Measurements from ENCODE around the gene APBB3.
A peak's percentile ranks its signal among the peaks of the same experiment; 100 is the strongest.

APBB3 gene

GRCh38 chr5:140554454-140554853 is 9.9 kb downstream of the APBB3 start:
- peaks cover 45% of the 10 kb centered on the region for H3K79me2 ChIP-seq (ENCODE audit: insufficient read depth, low read length)
- H2AFZ ChIP-seq (ENCODE audit: low read depth, low read length, severe bottlenecking) = no peak overlapping the region
- H4K20me1 ChIP-seq (ENCODE audit: low read depth, low read length) = no peaks in the 10 kb centered on the region
- H3K4me3 ChIP-seq (ENCODE audit: insufficient read depth, low read length, poor library complexity, severe bottlenecking) = no peak overlapping the region
- 0 out of 2 replicates have a peak, but pooled peaks cover 3% of the 10 kb centered on the region for H3K36me3 ChIP-seq (ENCODE audit: low read length)
- no peak overlapping the region for H3K27ac ChIP-seq (ENCODE audit: low read depth, low read length)
- no peaks in the 10 kb centered on the region for H3K9me3 ChIP-seq (ENCODE audit: insufficient read depth, low read length)
- peaks cover 5% of the 10 kb centered on the region; the same call in 1 of the 2 replicates for H3F3A ChIP-seq (ENCODE audit: insufficient read depth)
- no peaks in the 10 kb centered on the region for H3K9me2 ChIP-seq (replicated peaks; ENCODE audit: insufficient read depth, low read length)
- H3K27me3 ChIP-seq (ENCODE audit: low read length) = no peaks in the 10 kb centered on the region
- H3K9ac ChIP-seq (ENCODE audit: low read length) = no peak overlapping the region
- H3K4me2 ChIP-seq (ENCODE audit: low read depth, low read length, poor library complexity, severe bottlenecking) = no peak overlapping the region
- no peak for TF ChIP-seq EZH2phosphoT487 (conservative IDR thresholded peaks at IDR 0.05; ENCODE audit: low read length)

DNA sequence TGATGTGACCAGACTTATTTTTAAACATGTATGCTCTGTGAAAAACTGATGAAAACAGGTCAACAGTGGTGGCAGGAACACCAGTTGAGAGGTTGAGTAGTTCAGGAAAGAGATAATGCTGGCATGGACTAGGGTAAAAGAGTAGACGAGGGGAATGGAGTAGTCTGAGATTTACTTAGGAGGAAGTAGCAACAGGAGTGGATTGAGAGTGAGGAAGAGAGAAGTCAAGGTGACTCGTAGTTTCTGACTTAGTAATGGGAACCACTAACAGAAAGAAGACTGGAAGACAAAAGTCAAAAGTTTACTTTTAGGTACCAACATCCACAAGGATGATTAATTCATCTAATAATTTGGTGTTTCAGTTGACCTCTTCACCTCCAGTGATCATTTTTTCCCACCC is 10.7 kb downstream of the APBB3 start:
- Histone ChIP-seq H3K9ac (ENCODE audit: low read length) (no peak overlapping the region), H3K9me2 (replicated peaks; ENCODE audit: insufficient read depth, low read length) (no peaks in the 10 kb centered on the region), H3K27ac (ENCODE audit: low read depth, low read length) (no peak overlapping the region), H4K20me1 (ENCODE audit: low read depth, low read length) (no peaks in the 10 kb centered on the region), H3K27me3 (ENCODE audit: low read length) (no peaks in the 10 kb centered on the region), H3K4me3 (ENCODE audit: insufficient read depth, low read length, poor library complexity, severe bottlenecking) (no peak overlapping the region), H3K79me2 (ENCODE audit: insufficient read depth, low read length) (peaks cover 45% of the 10 kb centered on the region), H3K4me2 (ENCODE audit: low read depth, low read length, poor library complexity, severe bottlenecking) (peak overlapping the region; percentile 3), H3K36me3 (ENCODE audit: low read length) (0 out of 2 replicates have a peak, but pooled peaks cover 3% of the 10 kb centered on the region), H3F3A (ENCODE audit: insufficient read depth) (peaks cover 5% of the 10 kb centered on the region; the same call in 1 of the 2 replicates), H3K9me3 (ENCODE audit: insufficient read depth, low read length) (no peaks in the 10 kb centered on the region), H2AFZ (ENCODE audit: low read depth, low read length, severe bottlenecking) (no peak overlapping the region)
- TF ChIP-seq EZH2phosphoT487 (conservative IDR thresholded peaks at IDR 0.05; ENCODE audit: low read length) = no peak
- TF ChIP-seq, protein P1, sequence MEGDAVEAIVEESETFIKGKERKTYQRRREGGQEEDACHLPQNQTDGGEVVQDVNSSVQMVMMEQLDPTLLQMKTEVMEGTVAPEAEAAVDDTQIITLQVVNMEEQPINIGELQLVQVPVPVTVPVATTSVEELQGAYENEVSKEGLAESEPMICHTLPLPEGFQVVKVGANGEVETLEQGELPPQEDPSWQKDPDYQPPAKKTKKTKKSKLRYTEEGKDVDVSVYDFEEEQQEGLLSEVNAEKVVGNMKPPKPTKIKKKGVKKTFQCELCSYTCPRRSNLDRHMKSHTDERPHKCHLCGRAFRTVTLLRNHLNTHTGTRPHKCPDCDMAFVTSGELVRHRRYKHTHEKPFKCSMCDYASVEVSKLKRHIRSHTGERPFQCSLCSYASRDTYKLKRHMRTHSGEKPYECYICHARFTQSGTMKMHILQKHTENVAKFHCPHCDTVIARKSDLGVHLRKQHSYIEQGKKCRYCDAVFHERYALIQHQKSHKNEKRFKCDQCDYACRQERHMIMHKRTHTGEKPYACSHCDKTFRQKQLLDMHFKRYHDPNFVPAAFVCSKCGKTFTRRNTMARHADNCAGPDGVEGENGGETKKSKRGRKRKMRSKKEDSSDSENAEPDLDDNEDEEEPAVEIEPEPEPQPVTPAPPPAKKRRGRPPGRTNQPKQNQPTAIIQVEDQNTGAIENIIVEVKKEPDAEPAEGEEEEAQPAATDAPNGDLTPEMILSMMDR (IDR thresholded peaks at IDR 0.05; ENCODE audit: insufficient read depth, low read length, poor library complexity, severe bottlenecking) = no peak

- H3K36me3 ChIP-seq (ENCODE audit: low read length) = 0 out of 2 replicates have a peak, but pooled peaks cover 3% of the 10 kb centered on the region
Observed at GRCh38 chr5:140551872-140552271, 12.5 kb downstream of the APBB3 start.

More at GRCh38 chr5:140551872-140552271, 12.5 kb downstream of the APBB3 start:
- Histone ChIP-seq H2AFZ (ENCODE audit: low read depth, low read length, severe bottlenecking) (no peak overlapping the region), H3K9ac (ENCODE audit: low read length) (no peak overlapping the region), H3K27me3 (ENCODE audit: low read length) (no peaks in the 10 kb centered on the region), H3K79me2 (ENCODE audit: insufficient read depth, low read length) (peaks cover 43% of the 10 kb centered on the region), H3K9me2 (replicated peaks; ENCODE audit: insufficient read depth, low read length) (no peaks in the 10 kb centered on the region), H3F3A (ENCODE audit: insufficient read depth) (peaks cover 5% of the 10 kb centered on the region; the same call in 1 of the 2 replicates), H3K4me3 (ENCODE audit: insufficient read depth, low read length, poor library complexity, severe bottlenecking) (no peak overlapping the region), H3K27ac (ENCODE audit: low read depth, low read length) (no peak overlapping the region), H3K4me2 (ENCODE audit: low read depth, low read length, poor library complexity, severe bottlenecking) (no peak overlapping the region), H3K9me3 (ENCODE audit: insufficient read depth, low read length) (no peaks in the 10 kb centered on the region), H4K20me1 (ENCODE audit: low read depth, low read length) (no peaks in the 10 kb centered on the region)
- TF ChIP-seq, protein P1 (IDR thresholded peaks at IDR 0.05; ENCODE audit: insufficient read depth, low read length, poor library complexity, severe bottlenecking) = no peak
- no peak for TF ChIP-seq EZH2phosphoT487 (conservative IDR thresholded peaks at IDR 0.05; ENCODE audit: low read length)
